ENCODE measurements around the gene SLC35B1.

The SLC35B1 gene

DNA sequence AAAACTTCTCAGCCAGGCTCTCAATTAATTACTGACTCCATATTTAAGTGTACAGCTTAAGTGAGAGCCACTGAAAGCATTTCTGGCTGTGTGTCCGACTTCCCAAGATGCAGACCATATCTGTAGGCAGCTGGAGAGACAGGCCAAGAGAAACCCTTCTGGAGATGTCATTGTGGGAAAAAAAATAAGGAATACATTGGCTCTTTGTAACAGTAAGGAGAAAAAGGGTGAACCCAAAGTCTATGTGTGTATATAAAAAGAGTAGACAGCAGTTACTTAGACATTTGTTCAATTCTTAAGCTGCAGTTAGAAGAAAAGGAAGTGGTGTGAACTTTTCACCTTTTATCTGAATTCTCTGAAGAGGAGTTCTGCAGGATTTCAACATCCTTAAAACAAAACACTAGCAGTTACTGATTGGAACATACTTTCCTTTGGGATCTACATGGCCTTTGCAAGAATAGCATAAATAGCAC is 34.4 kb upstream of the SLC35B1 start:
- TF ChIP-seq GATA3 (IDR thresholded peaks at IDR 0.05; ENCODE audit: low read depth, low read length) (no peak), GATA2 (IDR thresholded peaks at IDR 0.05; ENCODE audit: low read depth, low read length) (no peak)

DNA sequence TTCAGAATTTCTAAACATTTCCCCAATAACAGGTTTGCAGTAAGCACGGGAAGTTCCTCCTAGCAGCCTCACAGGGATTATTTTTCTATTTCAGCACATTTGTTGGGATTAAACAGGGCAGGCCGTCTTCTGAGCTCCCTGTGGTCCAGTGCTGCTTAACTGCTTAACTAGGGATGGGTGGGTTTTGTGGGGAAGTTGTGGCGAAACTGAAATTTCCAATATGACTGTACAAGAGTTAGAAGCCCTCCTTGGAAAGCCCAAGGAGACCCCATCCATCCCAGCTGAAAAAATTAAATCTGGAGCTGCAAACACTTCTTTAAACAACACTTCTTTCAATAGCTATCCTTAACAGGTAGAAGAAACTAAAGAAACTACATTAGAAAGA is 33.9 kb upstream of the SLC35B1 start:
- TF ChIP-seq GATA2 (IDR thresholded peaks at IDR 0.05; ENCODE audit: low read depth, low read length) (no peak), GATA3 (IDR thresholded peaks at IDR 0.05; ENCODE audit: low read depth, low read length) (no peak)

DNA sequence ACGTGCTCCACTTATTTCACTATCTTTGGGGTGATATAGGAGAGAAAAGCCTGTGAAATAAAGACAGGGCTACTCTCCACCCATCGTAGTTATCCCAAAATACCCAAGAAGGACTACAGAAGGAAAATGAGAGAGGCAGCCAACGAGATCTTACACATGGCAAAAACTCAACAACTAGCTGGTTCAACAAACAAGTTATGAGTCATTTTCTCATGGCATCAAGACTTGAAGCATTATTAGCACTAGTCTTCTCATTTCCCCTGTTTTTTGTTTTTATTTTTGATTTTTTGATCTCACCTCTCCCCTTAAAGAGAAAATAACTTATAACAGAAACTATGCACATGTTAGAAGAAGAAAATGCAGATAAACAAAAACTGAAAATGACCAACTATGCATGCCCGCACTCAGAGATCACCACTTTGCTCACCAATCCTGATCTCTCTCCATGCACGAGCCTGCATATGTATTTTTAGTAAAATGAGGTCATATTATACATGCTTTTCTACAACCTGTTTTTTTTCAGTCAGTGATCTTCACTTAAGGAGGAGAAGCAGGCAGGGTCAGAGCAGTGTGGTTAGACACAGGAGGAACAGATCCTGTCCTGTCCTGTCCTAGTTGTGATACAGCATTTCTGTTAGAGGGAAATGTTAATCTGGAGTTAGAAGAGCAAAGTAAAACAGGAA is 33.4 kb upstream of the SLC35B1 start:
- TF ChIP-seq GATA2 (IDR thresholded peaks at IDR 0.05; ENCODE audit: low read depth, low read length) (no peak), GATA3 (IDR thresholded peaks at IDR 0.05; ENCODE audit: low read depth, low read length) (no peak)

- TF ChIP-seq GATA3 (IDR thresholded peaks at IDR 0.05; ENCODE audit: low read depth, low read length) = no peak
- peak; percentile 85 for TF ChIP-seq GATA2 (IDR thresholded peaks at IDR 0.05; ENCODE audit: low read depth, low read length)
Measured at GRCh38 chr17:49739641-49740271, 32.0 kb upstream of the SLC35B1 start.

DNA sequence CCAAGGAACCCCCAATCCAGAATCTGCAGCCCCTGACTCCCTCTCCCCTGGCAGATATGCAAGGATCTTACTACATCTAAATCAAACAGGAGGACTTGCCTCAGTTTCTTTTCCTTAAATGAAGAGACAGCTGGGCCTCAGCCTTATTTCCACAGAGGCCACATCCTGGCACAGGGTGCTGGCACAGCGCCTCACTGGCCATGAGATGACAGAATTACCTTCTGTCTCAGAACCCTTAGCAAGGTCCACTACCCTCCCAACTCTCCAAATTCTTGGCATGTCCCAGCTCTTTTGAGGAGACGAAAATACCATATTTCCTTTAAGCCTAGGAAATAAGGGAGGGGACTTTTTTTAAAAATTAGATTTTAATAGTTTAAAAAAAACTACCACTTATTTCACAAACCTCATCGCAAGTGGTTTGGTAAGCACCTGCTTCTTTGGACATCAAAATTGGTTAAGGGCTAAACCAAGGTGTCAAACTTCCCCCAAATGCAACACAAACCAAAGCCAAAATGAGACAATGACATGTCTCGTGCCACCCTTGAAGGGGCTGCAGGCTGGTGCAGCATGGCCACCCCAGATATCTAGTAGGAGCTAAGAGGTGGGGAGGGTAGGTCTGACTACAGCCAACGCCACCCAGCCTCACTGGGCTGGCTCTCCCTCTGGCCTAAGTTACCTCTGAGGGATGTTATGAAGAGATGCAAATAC is 30.8 kb upstream of the SLC35B1 start:
- no peak for TF ChIP-seq GATA3 (IDR thresholded peaks at IDR 0.05; ENCODE audit: low read depth, low read length)
- TF ChIP-seq GATA2 (IDR thresholded peaks at IDR 0.05; ENCODE audit: low read depth, low read length) = no peak

- TF ChIP-seq GATA3 (IDR thresholded peaks at IDR 0.05; ENCODE audit: low read depth, low read length) (no peak), GATA2 (IDR thresholded peaks at IDR 0.05; ENCODE audit: low read depth, low read length) (no peak)
Measured at GRCh38 chr17:49734515-49735490, 27.0 kb upstream of the SLC35B1 start.

DNA sequence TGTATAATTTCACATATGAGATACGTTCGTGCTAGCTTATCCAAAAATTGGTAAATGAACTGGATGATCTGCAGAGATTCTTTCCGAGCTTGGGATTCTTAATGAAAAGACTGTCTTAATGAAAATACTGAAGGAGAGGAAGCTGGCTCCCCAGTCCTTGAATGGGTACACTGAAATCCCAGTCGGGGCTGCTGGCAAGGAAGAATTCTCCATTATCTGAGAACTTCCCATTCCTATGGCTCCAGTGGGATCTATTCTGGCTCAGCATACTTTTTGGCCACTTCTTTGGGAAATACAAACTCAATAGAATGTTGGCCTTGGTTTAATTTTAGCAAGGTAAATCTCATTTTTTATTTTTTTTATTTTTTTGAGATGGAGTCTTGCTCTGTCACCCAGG is 23.7 kb upstream of the SLC35B1 start:
- TF ChIP-seq GATA3 (IDR thresholded peaks at IDR 0.05; ENCODE audit: low read depth, low read length) (no peak), GATA2 (IDR thresholded peaks at IDR 0.05; ENCODE audit: low read depth, low read length) (no peak)

GRCh38 chr17:49730785-49731434 is 23.1 kb upstream of the SLC35B1 start:
- TF ChIP-seq GATA3 (IDR thresholded peaks at IDR 0.05; ENCODE audit: low read depth, low read length) = no peak
- no peak for TF ChIP-seq GATA2 (IDR thresholded peaks at IDR 0.05; ENCODE audit: low read depth, low read length)

DNA sequence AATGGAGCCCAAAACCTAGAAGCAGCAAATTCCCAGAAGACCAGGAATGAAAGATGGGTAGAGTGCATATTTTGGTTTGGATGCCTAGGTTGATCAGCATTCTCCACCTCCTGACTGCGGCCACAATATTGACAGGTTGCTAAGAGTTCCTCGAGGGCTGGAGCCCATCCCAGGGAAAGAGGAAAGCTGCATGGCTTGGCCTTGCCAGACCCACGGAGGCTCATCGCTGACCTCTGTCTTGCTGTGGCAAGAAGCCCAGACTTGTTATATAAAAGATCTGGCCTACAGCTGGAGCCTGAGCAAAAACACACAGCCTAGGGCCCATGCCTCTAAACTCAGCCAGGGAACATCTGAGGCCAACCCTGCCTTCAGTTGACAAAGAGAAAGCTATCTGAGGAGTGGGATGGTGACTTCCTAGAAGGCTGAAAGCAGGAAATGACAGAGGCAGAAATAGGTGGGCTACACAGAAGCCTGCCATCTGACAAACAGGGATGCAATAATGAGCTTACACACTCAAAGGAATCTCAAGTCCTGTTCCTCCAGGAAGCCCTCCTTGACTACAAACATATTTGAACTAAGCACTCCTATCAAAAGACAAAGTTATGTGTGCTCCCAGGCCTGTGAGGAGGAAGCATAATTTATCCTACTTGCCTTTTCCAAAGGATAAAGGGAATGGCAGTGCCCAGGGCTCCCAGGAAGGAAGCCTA is 22.5 kb upstream of the SLC35B1 start:
- TF ChIP-seq GATA3 (IDR thresholded peaks at IDR 0.05; ENCODE audit: low read depth, low read length) (no peak), GATA2 (IDR thresholded peaks at IDR 0.05; ENCODE audit: low read depth, low read length) (no peak)

GRCh38 chr17:49729069-49729468 is 21.3 kb upstream of the SLC35B1 start:
- no peak for TF ChIP-seq GATA2 (IDR thresholded peaks at IDR 0.05; ENCODE audit: low read depth, low read length)
- TF ChIP-seq GATA3 (IDR thresholded peaks at IDR 0.05; ENCODE audit: low read depth, low read length) = no peak

DNA sequence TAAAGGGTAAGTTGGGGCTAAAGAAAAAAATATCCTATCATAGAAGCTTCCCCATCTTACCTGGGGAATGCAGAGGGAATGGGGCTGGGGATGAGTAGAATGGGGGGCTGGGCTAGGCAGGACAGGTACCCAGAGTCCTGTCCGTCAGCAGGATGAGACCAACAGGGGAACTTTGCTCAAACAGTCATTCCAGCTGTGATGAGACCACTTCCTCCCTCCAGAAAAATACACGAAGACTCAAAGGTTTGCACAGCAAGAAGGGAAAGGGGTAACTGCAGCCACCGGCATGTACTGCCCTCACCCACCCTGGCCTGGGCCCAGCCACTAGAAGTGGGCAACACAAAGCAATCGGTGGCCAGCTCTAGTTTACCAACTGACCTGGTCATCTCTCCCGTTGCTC is 20.7 kb upstream of the SLC35B1 start:
- no peak for TF ChIP-seq GATA3 (IDR thresholded peaks at IDR 0.05; ENCODE audit: low read depth, low read length)
- TF ChIP-seq GATA2 (IDR thresholded peaks at IDR 0.05; ENCODE audit: low read depth, low read length) = no peak

DNA sequence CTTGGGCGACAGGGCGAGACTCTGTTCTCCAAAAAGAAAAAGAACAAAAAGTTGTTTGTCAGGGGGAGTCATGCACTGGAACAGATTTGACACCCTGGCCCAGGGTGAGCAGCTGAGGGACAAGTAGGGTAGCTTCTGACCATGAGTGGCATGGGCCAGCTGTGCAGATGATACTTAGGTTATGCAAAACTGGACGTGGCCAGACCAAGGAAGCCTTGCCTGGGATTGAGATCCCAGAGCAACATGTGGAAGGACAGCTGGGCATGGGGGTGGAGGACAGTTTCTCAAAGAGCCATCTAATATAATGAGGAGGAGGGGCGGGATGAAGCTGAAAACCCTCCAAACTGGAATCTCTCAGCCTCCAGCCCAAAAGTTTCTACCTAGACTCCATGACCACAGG is 19.6 kb upstream of the SLC35B1 start:
- no peak for TF ChIP-seq GATA2 (IDR thresholded peaks at IDR 0.05; ENCODE audit: low read depth, low read length)

Measured in SH-SY5Y (cell line).